Smooth muscle cell (in vitro differentiated cells): ENCODE results near the gene PTPN6. TPM values are rescaled to one million over a fixed set of nuclear protein-coding genes. Genes with fewer than 3 reads are reported as not detected.

ENCODE experiments used
- DNase-seq: peaks from one replicate; lab custom pipeline; 2025; ENCODE audit not compliant: unreplicated experiment; lab: John Stamatoyannopoulos, UW
- H2AFZ ChIP-seq: fragments of 200-600 bp; sonication (generic); 2 replicates; pipeline ENCODE4 v1.6.0; 2016; ENCODE audit warnings: antibody characterized with exemption, low read depth, mild to moderate bottlenecking
- H3F3A ChIP-seq: fragments of 200-600 bp; sonication (generic); 2 replicates; pipeline ENCODE4 v1.6.0; 2017; ENCODE audit warnings: antibody characterized with exemption, low read depth
- H3K27ac ChIP-seq: fragments of 200-600 bp; sonication (generic); 2 replicates; pipeline ENCODE4 v1.5.1; 2016; ENCODE audit warnings: low read depth, mild to moderate bottlenecking
- H3K27me3 ChIP-seq: fragments of 200-600 bp; sonication (generic); 2 replicates; pipeline ENCODE4 v1.6.1; 2016; ENCODE audit warnings: low read depth, mild to moderate bottlenecking
- H3K36me3 ChIP-seq: fragments of 200-600 bp; sonication (generic); 2 replicates; pipeline ENCODE4 v1.5.1; 2016; ENCODE audit warnings: low read depth
- H3K4me1 ChIP-seq: fragments of 200-600 bp; sonication (generic); 2 replicates; pipeline ENCODE4 v1.5.1; 2016; ENCODE audit warnings: low read depth
- H3K4me2 ChIP-seq: fragments of 200-600 bp; sonication (generic); 2 replicates; pipeline ENCODE4 v1.6.0; 2016; ENCODE audit warnings: mild to moderate bottlenecking
- H3K4me3 ChIP-seq: fragments of 200-600 bp; sonication (generic); 2 replicates; pipeline ENCODE4 v1.5.1; 2016; ENCODE audit warnings: mild to moderate bottlenecking
- H3K79me2 ChIP-seq: fragments of 200-600 bp; sonication (generic); 2 replicates; pipeline ENCODE4 v1.6.0; 2016; ENCODE audit warnings: low read depth, mild to moderate bottlenecking
- H3K9ac ChIP-seq: fragments of 200-600 bp; sonication (generic); 2 replicates; pipeline ENCODE4 v1.6.0; 2016; ENCODE audit warnings: low read depth
- H3K9me3 ChIP-seq: fragments of 200-600 bp; sonication (generic); replicated peaks from 2 replicates; pipeline ENCODE4 v1.5.1; 2016; ENCODE audit warnings: low read depth
- H4K20me1 ChIP-seq: fragments of 200-600 bp; sonication (generic); 2 replicates; pipeline ENCODE4 v1.6.0; 2016; ENCODE audit warnings: low read depth
- CTCF ChIP-seq: fragments of 200-600 bp; sonication (generic); IDR thresholded peaks from 2 replicates; pipeline ENCODE4 v1.5.1; 2017; ENCODE audit warnings: borderline replicate concordance, mild to moderate bottlenecking, antibody characterized with exemption; ENCODE audit not compliant: insufficient read depth, poor library complexity, severe bottlenecking
- WGBS: methylation state at CpG from one replicate; pipeline ENCODE4 v1.1.7; 2016; ENCODE audit warnings: low lambda C conversion rate; 5-methylcytosine and 5-hydroxymethylcytosine counted together
- polyA plus RNA-seq: library from polyadenylated mRNA; unstranded; fragments of >200 nt; fragmentation: Nextera tagmentation; extraction: Ambion mirVana; gene quantifications from 2 replicates; pipeline ENCODE4 v1.2.1, GENCODE V29; 2016
- total RNA-seq: library from RNA; depleted of rRNA; stranded (reverse); fragments of >200 nt; gene quantifications from 2 replicates; pipeline ENCODE4 v1.2.3, GENCODE V29; 2014

Gene PTPN6
- total and polyA plus RNA-seq, 2 experiments from 2014 or later: 2.8 to 4.3 TPM

- peaks cover 49% of the 10 kb centered on the region for H3F3A ChIP-seq
- H3K4me3 ChIP-seq: no peak overlapping the region
- no peaks in the 10 kb centered on the region for H3K27me3 ChIP-seq
- H3K4me1 ChIP-seq: peaks cover 11% of the 10 kb centered on the region
- H3K27ac ChIP-seq: peak overlapping the region; percentile 49
- peaks cover 39% of the 10 kb centered on the region for H3K79me2 ChIP-seq
- peaks cover 40% of the 10 kb centered on the region for H4K20me1 ChIP-seq
- H3K4me2 ChIP-seq: no peak overlapping the region
- H3K36me3 ChIP-seq: no peaks in the 10 kb centered on the region
- no peaks in the 10 kb centered on the region for H3K9me3 ChIP-seq
- no peak overlapping the region for H3K9ac ChIP-seq
- TF ChIP-seq CTCF: no peak
- WGBS: 64% methylated on average over 11 of the region's 14 CpGs
- no peak for DNase-seq
- no peak overlapping the region for H2AFZ ChIP-seq
Measured at GRCh38 chr12:6935371-6936193, 15.6 kb upstream of the PTPN6 start.

- no peaks in the 10 kb centered on the region for H3K36me3 ChIP-seq
- H3K4me1 ChIP-seq: peaks cover 11% of the 10 kb centered on the region
- H3K9me3 ChIP-seq: no peaks in the 10 kb centered on the region
- peaks cover 33% of the 10 kb centered on the region for H4K20me1 ChIP-seq
- no peak overlapping the region for H3K4me3 ChIP-seq
- H3K27ac ChIP-seq: peak overlapping the region; percentile 61
- WGBS: 95% methylated on average over 3 of the region's 3 CpGs
- DNase-seq: no peak
- no peak overlapping the region for H3K4me2 ChIP-seq
- H3K79me2 ChIP-seq: peaks cover 32% of the 10 kb centered on the region
- peaks cover 45% of the 10 kb centered on the region for H3F3A ChIP-seq
- no peak overlapping the region for H2AFZ ChIP-seq
- no peak overlapping the region for H3K9ac ChIP-seq
- TF ChIP-seq CTCF: no peak
- H3K27me3 ChIP-seq: no peaks in the 10 kb centered on the region
Measured at GRCh38 chr12:6936194-6936635, 14.9 kb upstream of the PTPN6 start.

DNA sequence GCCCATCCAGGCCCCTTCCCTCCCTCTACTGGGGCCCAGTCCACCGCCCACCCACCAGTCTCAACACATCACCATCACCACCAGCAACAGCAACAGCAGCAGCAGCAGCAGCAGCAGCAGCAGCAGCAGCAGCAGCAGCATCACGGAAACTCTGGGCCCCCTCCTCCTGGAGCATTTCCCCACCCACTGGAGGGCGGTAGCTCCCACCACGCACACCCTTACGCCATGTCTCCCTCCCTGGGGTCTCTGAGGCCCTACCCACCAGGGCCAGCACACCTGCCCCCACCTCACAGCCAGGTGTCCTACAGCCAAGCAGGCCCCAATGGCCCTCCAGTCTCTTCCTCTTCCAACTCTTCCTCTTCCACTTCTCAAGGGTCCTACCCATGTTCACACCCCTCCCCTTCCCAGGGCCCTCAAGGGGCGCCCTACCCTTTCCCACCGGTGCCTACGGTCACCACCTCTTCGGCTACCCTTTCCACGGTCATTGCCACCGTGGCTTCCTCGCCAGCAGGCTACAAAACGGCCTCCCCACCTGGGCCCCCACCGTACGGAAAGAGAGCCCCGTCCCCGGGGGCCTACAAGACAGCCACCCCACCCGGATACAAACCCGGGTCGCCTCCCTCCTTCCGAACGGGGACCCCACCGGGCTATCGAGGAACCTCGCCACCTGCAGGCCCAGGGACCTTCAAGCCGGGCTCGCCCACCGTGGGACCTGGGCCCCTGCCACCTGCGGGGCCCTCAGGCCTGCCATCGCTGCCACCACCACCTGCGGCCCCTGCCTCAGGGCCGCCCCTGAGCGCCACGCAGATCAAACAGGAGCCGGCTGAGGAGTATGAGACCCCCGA lies 14.3 kb upstream of the PTPN6 start:
- DNase-seq: no peak
- H3K36me3 ChIP-seq: no peaks in the 10 kb centered on the region
- H2AFZ ChIP-seq: no peak overlapping the region
- H3K9me3 ChIP-seq: no peaks in the 10 kb centered on the region
- 69% methylated on average over 33 of the region's 36 CpGs for WGBS
- peak overlapping the region; percentile 64 for H3K4me3 ChIP-seq
- no peak overlapping the region for H3K9ac ChIP-seq
- H3F3A ChIP-seq: peaks cover 45% of the 10 kb centered on the region
- H3K27ac ChIP-seq: peak overlapping the region; percentile 61
- H3K79me2 ChIP-seq: peaks cover 26% of the 10 kb centered on the region
- no peaks in the 10 kb centered on the region for H3K27me3 ChIP-seq
- TF ChIP-seq CTCF: no peak
- peaks cover 27% of the 10 kb centered on the region for H4K20me1 ChIP-seq
- H3K4me2 ChIP-seq: peak overlapping the region; percentile 92
- H3K4me1 ChIP-seq: peaks cover 11% of the 10 kb centered on the region
